ENCODE results near the gene ATF7.

Gene ATF7

DNA sequence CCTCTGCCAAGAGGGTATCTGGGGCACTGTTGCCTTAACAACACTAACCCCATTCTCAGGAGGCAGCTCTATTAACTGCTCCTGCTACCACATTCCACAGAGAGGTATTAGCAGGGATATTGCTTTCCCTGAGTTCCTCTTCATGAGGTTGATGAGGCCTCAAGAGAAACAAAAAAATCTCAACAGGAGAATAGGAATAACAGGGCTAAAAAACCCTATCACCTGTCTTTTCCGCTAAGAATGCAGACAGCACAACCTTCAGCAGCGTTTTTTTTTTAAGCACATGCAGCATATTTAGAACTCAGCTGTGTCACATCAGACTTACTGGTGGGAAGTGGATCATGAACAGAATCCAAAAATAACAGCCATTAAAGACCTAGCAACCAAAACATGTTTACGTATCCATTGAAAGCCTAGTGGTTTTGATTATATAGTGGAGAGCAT lies 29.2 kb downstream of the ATF7 start:
- no peak for DNase-seq (ENCODE audit: low read depth in 2 of 2)

DNA sequence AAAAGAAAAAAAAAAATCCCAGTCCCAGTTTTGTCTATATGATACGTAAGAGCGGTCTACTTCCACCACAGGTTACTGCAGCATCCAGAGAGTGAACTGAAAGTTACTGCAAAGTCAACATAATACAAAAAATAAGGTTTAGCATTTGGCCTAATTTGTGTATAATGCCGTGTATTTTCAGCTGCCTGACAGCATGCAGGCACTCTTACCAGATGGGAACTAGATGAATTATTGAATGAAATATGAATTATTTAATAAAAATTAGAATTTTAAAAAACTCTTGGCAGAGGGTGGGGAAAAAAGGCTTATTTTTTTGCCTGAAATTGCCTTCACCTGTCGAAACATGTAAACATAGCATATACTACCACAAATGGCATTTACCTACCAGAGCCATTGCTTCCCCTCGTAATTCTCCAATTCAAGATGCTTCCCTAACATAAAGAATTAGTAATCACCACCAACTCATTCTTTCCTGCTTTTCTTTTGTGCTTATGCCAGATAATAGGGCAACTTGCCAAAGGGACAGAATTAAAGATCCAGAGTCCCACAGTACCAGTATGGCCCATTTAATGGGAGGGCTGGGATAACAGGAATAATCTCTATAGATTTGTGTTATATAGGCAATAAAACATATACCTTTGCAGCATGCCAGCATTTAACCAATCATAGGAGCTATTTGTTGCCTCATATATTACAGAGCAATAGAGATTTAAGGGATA lies 31.1 kb downstream of the ATF7 start:
- no peak for DNase-seq (ENCODE audit: low read depth in 2 of 2)

DNA sequence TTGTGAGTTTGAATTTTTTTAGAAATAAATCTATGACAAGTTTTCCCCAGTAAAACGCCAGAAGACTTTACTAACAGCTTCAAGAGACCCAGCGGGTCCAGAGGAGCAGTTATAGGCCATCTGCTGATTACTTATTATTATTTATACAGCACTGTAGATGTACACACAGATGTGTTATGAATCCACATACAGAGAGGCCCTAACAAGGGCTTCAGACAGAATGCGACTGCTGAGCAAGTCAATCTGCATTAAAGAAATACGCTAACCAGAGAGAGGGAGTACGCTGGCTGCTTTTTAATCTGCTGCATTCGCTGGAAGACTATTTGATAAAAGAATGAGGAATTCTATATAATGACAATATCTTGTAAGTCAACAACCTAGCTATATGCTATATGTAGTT lies 32.5 kb downstream of the ATF7 start:
- no peak for DNase-seq (ENCODE audit: low read depth in 2 of 2)

DNA sequence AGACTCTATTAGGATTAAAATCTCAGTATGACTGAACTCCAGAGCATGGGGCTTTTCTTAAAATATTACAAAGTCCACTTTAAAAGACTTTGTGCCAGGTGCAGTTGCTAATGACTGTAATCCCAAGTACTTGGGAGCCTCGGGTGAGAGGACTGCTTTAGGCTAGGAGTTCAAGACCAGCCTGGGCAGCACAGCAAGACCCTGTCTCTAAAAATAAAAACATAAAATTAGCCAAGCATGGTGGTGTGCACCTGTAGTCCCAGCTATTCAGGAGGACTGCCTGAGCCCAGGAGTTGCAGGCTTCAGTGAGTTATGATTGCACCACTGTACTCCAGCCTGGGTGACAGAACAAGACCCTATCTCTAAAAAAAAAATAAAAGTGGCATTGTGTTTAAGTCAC lies 33.2 kb downstream of the ATF7 start:
- no peak for DNase-seq (ENCODE audit: low read depth in 2 of 2)

DNA sequence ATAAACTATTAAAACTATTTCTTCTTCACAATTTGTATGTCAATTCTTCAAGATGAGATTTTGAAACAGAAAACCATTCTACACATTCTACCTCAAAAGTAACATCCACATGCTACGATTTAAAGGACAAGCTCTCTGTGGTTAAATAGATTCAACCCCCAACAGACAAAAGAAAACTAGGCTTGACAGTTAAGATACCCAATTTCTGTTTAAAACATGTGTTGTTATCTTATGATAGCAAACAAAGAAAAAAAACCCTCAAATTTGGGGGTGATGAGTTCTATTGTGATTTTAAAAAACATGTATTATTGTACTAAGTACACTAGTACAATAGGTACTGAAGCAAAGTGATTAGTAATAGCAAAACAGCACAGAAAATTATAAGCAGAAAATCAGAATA lies 33.8 kb downstream of the ATF7 start:
- no peak for DNase-seq (ENCODE audit: low read depth in 2 of 2)

DNA sequence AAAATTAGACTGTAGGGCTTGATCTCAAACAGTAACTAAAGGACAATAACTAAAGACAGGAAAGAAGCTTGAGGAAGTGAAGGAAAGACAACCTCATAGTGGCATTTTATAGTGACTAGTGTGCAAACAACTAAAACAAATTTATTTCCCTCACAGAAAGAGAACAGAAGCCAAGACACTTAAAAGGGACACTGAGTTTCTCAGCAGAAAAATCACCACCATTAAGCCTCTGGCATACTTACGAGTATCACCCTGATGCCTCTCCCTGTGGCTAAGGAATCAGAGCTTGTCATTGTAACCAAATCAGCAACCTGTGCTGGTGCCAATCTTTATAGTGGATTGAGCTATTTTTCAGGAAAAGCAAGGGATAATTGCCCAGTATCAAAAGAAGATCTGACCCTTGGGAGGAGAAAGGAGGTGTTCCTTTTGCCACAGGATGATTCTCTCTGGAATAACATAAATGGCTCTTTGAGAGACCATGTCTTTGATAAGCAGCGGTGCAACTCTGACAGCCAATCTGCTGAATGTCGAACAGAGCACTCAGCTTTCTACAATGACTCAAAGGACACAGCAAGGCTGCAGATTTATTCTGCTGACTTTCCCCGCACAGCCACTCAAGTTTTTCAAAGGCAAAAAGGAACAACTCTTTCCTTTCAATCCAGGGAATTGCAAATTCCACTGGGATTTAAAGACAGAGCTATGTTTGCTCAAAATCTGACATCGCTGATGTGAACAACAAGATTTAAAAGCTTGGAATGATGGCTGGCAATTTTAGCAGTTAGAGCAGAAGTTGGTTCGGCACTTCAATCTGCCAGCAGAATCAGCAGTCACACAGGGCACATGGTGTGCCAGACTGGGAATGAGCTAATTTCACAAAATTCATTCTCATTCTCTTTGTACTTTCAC lies 34.6 kb downstream of the ATF7 start:
- no peak for DNase-seq (ENCODE audit: low read depth in 2 of 2)

DNA sequence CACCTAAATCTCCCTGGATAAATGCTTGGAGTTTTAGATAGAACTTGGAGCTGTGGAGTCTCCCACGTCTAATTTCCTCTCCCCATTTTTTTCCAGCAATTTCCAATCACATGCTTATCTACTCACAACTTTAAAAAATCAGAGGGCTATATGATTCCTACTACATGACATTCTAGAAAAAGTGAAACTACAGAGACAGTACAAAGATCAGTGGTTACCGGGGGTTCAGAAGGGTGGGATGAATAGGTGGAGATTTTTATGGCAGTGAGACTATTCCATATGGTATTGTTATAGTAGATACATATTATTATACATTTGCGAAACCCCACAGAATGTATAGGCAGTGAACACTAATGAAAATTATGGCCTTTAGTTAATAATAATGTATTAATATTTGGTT lies 35.5 kb downstream of the ATF7 start:
- DNase-seq (ENCODE audit: low read depth in 2 of 2), result no peak

DNA sequence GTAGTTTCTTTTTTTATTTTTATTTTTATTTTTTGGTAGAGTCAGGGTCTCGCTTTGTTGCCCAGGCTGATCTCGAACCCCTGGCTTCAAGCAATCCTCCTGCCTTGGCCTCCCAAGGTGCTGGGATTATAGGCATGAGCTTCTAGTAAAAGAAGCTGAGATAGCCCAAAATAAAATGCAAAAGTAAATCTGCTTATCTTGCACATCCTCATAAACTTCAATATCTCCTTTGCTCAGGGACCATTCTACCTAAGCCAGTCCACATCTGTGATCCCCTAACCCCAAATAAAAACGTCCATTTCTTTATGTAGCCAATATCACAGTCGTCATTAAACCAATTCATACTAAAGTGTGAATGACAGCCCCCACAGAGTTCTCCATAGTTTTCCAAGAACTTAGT lies 36.3 kb downstream of the ATF7 start:
- no peak for DNase-seq (ENCODE audit: low read depth in 2 of 2)

DNA sequence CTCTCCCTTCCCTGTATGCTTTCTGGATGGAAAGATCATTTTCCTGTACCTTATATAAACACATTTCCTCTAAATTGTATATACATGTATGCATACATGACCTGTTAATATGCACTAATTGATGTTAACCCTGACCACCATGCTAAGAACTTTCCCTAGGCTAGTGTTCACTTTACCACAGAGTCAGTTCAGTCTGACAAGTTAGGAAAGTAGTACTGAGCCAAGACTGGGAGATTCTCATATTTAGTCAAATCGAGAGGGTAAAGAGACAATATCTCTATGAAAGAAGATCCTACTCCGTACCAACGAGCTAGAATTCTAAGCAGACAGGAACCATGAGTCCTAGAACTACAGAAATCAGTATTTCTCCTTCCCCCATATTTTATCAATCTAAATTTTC lies 36.8 kb downstream of the ATF7 start:
- DNase-seq (ENCODE audit: low read depth in 2 of 2), result no peak

DNA sequence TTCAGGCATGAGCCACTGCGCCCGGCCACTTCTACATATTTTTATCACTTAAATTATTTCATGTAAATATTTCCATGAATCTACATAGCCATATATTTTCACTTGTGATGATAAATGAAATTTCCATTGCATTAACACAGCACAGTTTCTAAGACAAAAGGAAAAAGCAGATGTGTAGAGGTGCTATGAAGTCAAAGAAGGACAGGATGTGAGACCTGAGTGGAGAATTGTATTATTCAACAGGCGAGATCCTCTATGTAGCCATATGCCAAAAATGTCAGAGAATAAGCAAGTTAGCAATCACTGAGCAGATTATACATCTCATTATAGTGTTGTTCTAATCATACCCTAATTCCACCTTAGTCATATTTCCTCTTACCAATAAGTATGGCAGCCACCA lies 38.1 kb downstream of the ATF7 start:
- no peak for DNase-seq (ENCODE audit: low read depth in 2 of 2)

DNA sequence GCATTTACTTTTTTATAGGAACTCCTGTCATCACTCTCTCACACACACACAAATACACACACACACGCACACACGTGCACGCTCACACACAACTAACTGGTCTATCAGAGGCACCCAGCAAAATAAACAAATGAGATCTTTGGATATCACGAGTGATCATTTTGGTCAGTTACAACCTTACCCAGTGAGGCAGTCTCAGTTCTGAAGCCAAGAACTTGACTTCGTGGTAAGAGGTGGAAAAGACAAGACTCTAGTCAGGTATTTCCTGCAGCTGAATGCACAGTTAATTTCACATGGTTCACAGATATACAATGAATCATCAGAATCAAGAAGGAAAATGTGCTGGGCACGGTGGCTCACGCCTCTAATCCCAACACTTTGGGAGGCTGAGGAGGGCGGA lies 39.4 kb downstream of the ATF7 start:
- DNase-seq (ENCODE audit: low read depth in 2 of 2), result no peak

DNA sequence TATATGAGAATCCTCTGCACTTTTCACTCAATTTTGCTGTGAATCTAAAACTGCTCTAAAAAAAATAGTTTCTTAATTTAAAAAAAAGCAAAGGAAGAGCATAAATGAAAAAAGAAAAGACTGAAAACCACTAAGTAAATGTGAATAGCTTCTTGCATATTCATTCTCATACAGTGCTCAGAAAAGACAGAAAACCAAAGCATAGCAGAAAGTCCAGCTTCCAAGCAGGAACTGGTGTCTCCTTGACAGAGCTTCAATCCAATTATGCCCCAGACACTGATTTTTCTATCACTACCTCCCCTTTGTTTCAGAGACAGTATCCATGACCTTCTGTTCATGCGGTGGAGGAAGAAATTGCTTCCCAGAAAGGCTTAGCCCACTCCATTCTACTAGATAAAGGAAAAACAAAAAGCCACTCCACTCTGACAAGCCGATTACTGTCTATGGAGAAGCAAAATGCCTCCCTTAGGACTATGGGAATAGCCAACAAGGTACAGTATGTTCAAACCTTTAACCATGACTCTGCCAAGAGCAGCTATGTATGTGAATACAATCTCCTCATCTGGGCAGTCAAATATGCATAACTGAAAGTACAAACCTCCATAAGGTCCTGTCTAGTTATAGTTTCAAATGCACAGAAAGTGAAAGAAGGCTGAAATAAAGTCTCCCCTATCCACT lies 40.6 kb downstream of the ATF7 start:
- no peak for DNase-seq (ENCODE audit: low read depth in 2 of 2)

DNA sequence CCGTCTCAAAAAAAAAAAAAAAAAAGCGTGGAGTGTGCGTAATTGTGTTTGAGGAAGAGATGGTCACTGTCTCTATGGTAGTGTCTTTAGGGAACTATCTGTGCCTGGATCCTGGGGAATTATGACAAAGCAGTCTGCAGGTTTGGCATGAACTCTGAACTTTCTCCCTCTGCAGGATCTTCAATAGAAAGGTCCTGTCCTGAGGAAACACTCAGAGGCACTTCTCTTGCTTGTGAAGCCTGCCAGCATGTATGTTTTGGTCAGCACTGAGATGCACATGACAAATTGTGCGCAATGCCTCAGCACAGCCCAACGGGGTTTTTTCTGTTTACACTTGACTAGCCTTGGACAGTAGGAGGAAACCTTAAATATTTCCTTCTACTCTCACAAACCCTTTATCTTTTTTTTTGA lies 46.6 kb downstream of the ATF7 start:
- DNase-seq (ENCODE audit: low read depth in 2 of 2), result no peak

DNA sequence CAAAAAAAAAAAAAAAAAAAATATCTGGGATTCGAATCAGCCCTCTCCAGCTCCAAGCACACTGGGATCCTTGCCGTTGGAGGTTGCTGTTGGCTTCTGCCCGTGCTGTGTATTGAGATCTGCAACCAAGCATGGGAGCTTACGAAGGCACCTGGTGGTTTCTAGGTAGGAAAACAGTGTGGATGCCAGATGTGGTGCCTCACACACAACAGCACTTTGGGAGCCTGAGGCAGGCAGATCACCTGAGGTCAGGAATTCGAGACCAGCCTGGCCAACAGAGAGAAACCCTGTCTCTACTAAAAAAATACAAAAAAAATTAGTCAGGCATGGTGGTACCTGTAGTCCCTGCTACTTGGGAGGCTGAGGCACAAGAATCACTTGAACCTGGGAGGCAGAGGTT lies 47.4 kb downstream of the ATF7 start:
- DNase-seq (ENCODE audit: low read depth in 2 of 2), result no peak

DNA sequence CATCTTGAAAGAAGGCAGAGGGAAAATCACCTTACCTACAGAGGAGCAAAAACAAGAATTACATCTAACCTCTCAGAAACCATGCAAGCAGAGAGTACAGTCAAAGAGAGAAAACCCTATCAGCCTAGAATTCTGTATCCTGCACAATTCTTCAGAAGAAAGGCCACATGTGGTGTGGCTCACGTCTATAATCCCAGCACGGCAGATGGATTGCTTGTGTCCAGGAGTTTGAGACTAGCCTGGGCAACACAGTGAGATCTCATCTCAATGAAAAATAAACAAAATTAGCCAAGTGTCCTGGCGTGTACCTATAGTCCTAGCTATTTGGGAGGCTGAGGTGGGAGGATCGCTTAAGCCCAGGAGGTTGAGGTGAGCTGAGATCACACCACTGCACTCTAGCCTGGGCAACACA lies 48.2 kb downstream of the ATF7 start:
- DNase-seq (ENCODE audit: low read depth in 2 of 2), result no peak

DNA sequence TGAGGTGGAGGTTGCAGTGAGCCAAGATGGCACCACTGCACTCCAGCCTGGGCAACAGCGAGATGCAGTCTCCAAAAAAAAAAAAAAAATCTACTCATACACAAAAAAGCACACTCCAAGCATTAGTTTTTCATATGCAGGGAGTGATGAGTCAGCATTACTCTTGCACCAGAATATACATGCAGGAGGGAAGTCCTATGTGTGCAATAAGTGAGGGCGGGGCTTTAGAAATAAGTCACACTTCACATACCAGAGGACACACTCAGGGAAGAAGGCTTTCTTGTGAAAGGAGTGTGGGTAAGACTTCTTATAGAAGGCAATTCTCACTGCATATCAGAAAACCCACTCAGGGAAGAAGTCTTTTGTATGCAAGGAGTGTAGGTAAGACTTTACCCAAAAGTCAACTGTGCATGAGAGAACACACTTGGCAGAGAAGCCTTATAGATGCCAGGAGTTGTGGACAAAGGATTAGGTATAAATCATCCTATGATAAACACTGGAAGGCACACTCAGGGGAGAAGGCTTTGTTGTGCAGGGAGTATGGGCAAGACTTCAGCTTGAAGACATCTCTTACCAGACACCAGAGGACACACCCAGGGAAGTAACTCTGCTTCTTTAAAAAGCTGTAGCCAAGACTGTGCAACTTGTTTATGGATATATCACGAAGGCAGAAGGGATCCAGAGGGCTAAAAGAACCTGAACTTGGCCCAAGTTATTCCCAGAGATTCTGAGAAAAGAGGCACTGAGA lies 50.5 kb downstream of the ATF7 start:
- no peak for DNase-seq (ENCODE audit: low read depth in 2 of 2)

DNA sequence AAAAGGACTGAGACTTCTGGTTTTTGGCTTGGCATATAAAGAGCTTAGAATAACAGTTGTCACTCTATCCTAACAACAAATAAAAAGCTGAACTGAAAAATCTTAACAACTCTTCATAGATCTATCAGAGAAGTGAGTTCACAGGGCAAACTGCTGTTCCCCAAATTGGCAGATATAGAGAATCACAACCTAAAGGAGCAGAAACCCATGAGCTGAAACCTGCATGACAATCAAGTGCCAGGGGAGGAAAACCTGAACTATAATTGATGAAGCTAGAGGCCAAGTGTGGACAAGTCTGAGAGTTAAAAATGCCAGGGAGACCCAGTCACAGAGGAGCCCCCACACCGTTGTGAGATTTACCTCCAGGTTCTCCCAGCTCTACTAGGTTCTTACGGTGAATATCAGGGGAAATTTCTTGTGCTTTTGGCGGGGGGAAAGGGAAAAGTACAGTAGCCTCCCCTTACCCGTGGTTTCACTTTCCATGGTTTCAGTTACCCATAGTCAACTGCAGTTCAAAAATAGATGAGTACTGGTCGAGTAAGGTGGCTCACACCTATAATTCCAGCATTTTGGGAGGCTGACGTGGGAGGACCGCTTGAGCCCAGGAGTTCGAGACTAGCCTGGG lies 53.9 kb downstream of the ATF7 start:
- DNase-seq (ENCODE audit: low read depth in 2 of 2), result no peak

DNA sequence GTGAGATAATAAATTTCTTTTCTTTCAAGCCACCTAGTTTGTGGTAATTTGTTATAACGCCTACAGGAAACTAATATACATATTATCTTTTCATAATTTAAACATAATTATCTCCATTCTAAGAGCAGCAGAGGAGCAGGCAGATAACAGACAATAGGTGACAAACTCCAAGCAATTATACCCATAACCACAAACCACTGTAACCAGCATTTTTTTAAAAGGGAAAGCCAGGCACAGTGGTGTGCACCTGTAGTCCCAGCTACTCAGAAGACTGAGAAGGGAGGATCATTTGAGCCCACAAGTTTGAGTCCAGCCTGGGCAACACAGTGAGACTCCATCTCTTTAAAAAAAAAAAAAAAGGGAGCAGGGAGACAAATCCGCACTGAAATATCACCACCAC lies 54.9 kb downstream of the ATF7 start:
- DNase-seq (ENCODE audit: low read depth in 2 of 2), result no peak

DNA sequence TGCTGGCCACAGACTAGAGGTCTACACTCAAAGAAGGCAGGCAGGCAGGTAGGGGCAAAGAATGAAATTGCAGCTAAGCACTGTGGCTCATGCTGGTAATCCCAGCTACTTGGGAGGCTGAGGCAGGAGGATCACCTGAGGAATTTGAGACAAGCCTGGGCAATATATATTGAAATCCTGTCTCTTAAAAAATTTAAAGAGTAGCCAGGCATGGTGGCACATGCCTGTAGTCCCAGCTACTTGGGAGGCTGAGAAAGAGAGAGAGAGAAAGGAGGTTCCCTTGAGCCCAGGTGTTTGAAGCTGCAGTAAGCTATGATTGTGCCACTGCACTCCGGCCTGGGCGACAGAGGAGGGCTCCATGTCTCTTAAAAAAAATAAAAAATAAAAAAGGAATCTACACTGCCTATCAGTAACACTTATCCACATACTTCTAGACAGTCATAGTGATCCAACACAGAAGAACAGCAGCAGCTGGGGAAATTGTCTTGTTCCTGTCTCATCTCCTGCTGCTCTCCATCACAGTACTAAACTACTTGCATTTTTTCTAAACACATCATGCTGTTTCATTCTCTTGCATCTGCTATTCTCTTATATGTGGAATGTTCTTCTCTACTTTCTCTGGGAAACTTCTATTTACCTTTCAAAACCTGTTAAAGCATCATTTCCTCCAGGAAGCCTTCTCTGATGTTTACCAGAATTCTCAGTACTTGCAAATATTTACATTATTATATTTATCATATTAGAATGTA lies 57.2 kb downstream of the ATF7 start:
- DNase-seq (ENCODE audit: low read depth in 2 of 2), result no peak

DNA sequence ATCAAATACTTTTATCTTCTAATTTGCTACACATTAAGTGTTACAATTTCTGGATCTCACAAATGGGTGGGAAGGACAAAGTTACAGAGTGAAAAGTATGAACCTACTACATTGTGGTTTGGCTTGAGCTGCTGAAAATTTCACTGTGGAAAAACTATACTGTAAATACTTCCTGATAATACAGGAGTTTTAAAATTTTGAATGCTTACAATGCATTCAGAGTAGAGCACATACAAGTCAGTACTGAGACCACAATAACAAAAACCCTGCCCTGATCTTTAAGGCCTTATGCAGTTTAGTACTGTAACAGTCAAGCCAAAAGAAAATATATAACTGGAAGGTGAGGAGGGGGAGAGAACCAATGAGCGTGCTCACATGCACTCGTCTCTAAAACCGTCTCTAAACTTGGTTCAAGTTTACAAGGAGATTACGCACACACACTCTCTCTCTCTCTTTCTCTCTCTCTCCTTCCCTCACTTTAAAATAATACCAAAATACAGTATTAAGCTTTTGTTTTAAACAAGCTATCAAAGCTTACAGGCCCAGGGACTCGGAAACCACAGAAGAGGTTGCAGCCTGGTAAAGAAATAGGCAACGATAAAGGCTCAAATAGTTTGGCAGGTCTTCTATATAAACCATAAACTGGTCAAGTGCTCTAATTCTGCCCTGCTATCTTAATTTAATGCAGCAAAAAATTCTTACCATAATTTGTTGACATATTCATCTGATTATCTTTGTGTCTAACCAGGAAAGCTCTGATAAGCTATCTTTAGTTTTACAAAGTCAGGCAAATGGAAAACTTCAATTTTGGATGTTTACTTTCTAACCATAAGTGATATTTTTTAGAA lies 58.0 kb downstream of the ATF7 start:
- no peak for DNase-seq (ENCODE audit: low read depth in 2 of 2)
